Tibial artery (tissue), 4 donors: ENCODE data around the gene PRKG1.

Experiments used
- DNase-seq, 2 donors: peaks; one replicate each; pipeline ENCODE4 v3.0.0-alpha.2; 2019
- H3K27ac ChIP-seq, 2 donors: fragments of 200-600 bp; sonication (generic) in 1 of 2; 1 replicate in 1 of 2; 2 replicates in 1 of 2; pipeline ENCODE4 v1.5.1; 2018 to 2019; ENCODE audit warnings: mild to moderate bottlenecking in 1 of 2
- H3K27me3 ChIP-seq, 2 donors: fragments of 200-600 bp; sonication (generic) in 1 of 2; one replicate each; pipeline versions ENCODE4 v1.5.1 to v1.6.0; 2016 to 2019
- H3K36me3 ChIP-seq, 3 donors: fragments of 200-600 bp; sonication (generic) in 2 of 3; one replicate each; pipeline ENCODE4 v1.5.1; 2016 to 2019; ENCODE audit warnings: mild to moderate bottlenecking in 2 of 3
- H3K4me1 ChIP-seq, 4 donors: fragments of 200-600 bp; sonication (generic) in 2 of 4; 1 replicate in 3 of 4; 2 replicates in 1 of 4; pipeline ENCODE4 v1.5.1; 2016 to 2019
- H3K4me3 ChIP-seq, 2 donors: fragments of 200-600 bp; sonication (generic) in 1 of 2; 1 replicate in 1 of 2; 2 replicates in 1 of 2; pipeline ENCODE4 v1.5.1; 2018 to 2019; ENCODE audit warnings: mild to moderate bottlenecking in 2 of 2
- H3K9me3 ChIP-seq, 3 donors: fragments of 200-600 bp; sonication (generic) in 1 of 3; one replicate each; pipeline ENCODE4 v1.5.1; 2016 to 2019
- CTCF ChIP-seq, 2 experiments: fragments of 200-600 bp in 1 of 2; fragments of 450-650 bp in 1 of 2; IDR thresholded peaks; one replicate each; pipeline ENCODE4 v1.5.1; 2017 to 2019; ENCODE audit warnings: antibody characterized with exemption in 2 of 2, mild to moderate bottlenecking in 1 of 2, moderate library complexity in 1 of 2
- intact Hi-C: fragments of 100-400 bp; cut with DNase I; formaldehyde crosslinking; loops from one replicate; pipeline ENCODE4 v1.15.0; 2023; ENCODE audit warnings: low total_unique reads

The PRKG1 gene

GRCh38 chr10:52335665-52336064 is 1261.4 kb downstream of the PRKG1 start:
- TF ChIP-seq CTCF (IDR thresholded peaks at IDR 0.05) = no peak
- intact Hi-C loops = no loop called here
- Histone ChIP-seq H3K27me3 (peaks cover 0 to 8% of the 10 kb centered on the region in 2 donors), H3K9me3 (no peaks in the 10 kb centered on the region), H3K36me3 (no peaks in the 10 kb centered on the region), H3K4me3 (no peak overlapping the region), H3K27ac (no peak overlapping the region), H3K4me1 (no peaks in the 10 kb centered on the region)
- DNase-seq = no peak

- intact Hi-C loops = no loop called here
- peaks cover 0 to 8% of the 10 kb centered on the region in 2 donors for H3K27me3 ChIP-seq
- no peak for TF ChIP-seq CTCF (IDR thresholded peaks at IDR 0.05)
Measured at GRCh38 chr10:52337225-52337624, 1262.9 kb downstream of the PRKG1 start.

GRCh38 chr10:52343439-52343838 is 1269.2 kb downstream of the PRKG1 start:
- no peaks in the 10 kb centered on the region for H3K9me3 ChIP-seq
- DNase-seq = no peak
- no peak for TF ChIP-seq CTCF (IDR thresholded peaks at IDR 0.05)
- no peak overlapping the region for H3K4me3 ChIP-seq
- H3K36me3 ChIP-seq = no peaks in the 10 kb centered on the region
- peaks cover 0 to 16% of the 10 kb centered on the region in 2 donors for H3K27me3 ChIP-seq
- no peaks in the 10 kb centered on the region for H3K4me1 ChIP-seq
- no peak overlapping the region for H3K27ac ChIP-seq
- intact Hi-C loops = no loop called here

More at GRCh38 chr10:52337225-52337624, 1262.9 kb downstream of the PRKG1 start:
- H3K4me1 ChIP-seq = no peaks in the 10 kb centered on the region
- H3K36me3 ChIP-seq = no peaks in the 10 kb centered on the region
- DNase-seq = no peak
- H3K4me3 ChIP-seq = no peak overlapping the region
- no peak overlapping the region for H3K27ac ChIP-seq
- no peaks in the 10 kb centered on the region for H3K9me3 ChIP-seq

- no peaks in the 10 kb centered on the region for H3K9me3 ChIP-seq
- H3K27me3 ChIP-seq = peaks cover 0 to 14% of the 10 kb centered on the region in 2 donors
- H3K36me3 ChIP-seq = no peaks in the 10 kb centered on the region
- intact Hi-C loops = no loop called here
- no peak overlapping the region for H3K4me3 ChIP-seq
- H3K4me1 ChIP-seq = no peaks in the 10 kb centered on the region
- H3K27ac ChIP-seq = no peak overlapping the region
- DNase-seq = no peak
- no peak for TF ChIP-seq CTCF (IDR thresholded peaks at IDR 0.05)
Measured at GRCh38 chr10:52346394-52347326, 1272.4 kb downstream of the PRKG1 start.

GRCh38 chr10:52347327-52347667 is 1273.0 kb downstream of the PRKG1 start:
- Histone ChIP-seq H3K4me1 (no peaks in the 10 kb centered on the region), H3K27me3 (peaks cover 0 to 14% of the 10 kb centered on the region in 2 donors), H3K36me3 (no peaks in the 10 kb centered on the region), H3K9me3 (no peaks in the 10 kb centered on the region), H3K27ac (no peak overlapping the region), H3K4me3 (no peak overlapping the region)
- intact Hi-C loops = no loop called here
- no peak for TF ChIP-seq CTCF (IDR thresholded peaks at IDR 0.05)
- DNase-seq = no peak
